GM12872 (cell line): ENCODE measurements around the gene SERINC4.

Source experiments
- CTCF ChIP-seq: IDR thresholded peaks from 3 replicates; pipeline ENCODE4 v1.5.1; 2011; ENCODE audit warnings: low read depth, mild to moderate bottlenecking, low read length, moderate library complexity; ENCODE audit not compliant: insufficient read depth

The SERINC4 gene

GRCh38 chr15:43799945-43800285 is at the start of gene SERINC4:
TSS of gene SERINC4 (minus strand) at chr15:43800220. CDS start at chr15:43799986, 234 bp downstream.
- TF ChIP-seq CTCF, result no peak

- TF ChIP-seq CTCF, result no peak
Measured at GRCh38 chr15:43845421-43845820, 45.4 kb upstream of the SERINC4 start.

- TF ChIP-seq CTCF, result no peak
Measured at GRCh38 chr15:43828061-43828657, 28.1 kb upstream of the SERINC4 start.

GRCh38 chr15:43826508-43827341 is 26.7 kb upstream of the SERINC4 start, which contains the start of gene WDR76:
TSS of gene WDR76 (plus strand) at chr15:43827002. CDS start at chr15:43827033, 31 bp downstream.
- TF ChIP-seq CTCF, result no peak

GRCh38 chr15:43826029-43826507 is 26.0 kb upstream of the SERINC4 start:
- TF ChIP-seq CTCF, result no peak

GRCh38 chr15:43824302-43825246 is 24.6 kb upstream of the SERINC4 start, which contains the start of gene MFAP1:
TSS of gene MFAP1 (minus strand) at chr15:43824690. CDS start at chr15:43824569, 121 bp downstream.
- no peak for TF ChIP-seq CTCF
